Measurements from ENCODE around the gene TYROBP.

DNA sequence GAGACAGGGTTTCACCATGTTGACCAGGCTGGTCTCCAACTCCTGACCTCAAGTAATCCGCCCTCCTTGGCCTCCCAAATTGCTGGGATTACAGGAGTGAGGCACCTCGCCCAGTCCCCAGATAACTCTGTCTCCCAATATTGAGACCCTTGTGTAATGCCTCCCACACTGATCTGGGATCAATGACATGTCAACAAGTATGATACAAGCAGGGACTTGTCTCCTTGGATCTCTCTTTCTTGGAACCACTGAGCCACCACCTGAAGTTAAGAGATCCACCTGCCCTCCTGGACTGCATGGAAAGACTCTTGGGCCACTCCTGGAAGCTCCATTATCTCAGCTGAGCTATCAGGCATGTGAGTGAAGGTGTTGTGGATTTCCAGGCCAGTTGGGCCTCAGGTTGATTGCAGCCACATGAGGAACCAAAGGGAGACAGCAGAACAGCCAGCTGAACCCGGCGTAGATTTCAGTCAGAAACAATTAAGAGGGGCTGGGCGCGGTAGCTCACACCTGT is 22.8 kb downstream of the TYROBP start:
- TF ChIP-seq, protein P1, sequence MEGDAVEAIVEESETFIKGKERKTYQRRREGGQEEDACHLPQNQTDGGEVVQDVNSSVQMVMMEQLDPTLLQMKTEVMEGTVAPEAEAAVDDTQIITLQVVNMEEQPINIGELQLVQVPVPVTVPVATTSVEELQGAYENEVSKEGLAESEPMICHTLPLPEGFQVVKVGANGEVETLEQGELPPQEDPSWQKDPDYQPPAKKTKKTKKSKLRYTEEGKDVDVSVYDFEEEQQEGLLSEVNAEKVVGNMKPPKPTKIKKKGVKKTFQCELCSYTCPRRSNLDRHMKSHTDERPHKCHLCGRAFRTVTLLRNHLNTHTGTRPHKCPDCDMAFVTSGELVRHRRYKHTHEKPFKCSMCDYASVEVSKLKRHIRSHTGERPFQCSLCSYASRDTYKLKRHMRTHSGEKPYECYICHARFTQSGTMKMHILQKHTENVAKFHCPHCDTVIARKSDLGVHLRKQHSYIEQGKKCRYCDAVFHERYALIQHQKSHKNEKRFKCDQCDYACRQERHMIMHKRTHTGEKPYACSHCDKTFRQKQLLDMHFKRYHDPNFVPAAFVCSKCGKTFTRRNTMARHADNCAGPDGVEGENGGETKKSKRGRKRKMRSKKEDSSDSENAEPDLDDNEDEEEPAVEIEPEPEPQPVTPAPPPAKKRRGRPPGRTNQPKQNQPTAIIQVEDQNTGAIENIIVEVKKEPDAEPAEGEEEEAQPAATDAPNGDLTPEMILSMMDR (IDR thresholded peaks at IDR 0.05; ENCODE audit: low read length) = no peak
- no peak for TF ChIP-seq EZH2 (optimal IDR thresholded peaks at IDR 0.05; ENCODE audit: low read depth, low read length)

Measured in MM.1S (cell line).